Measurements from ENCODE around the gene PRELID3B. TPM values are rescaled to one million over a fixed set of nuclear protein-coding genes. Genes with fewer than 3 reads are reported as not detected.
"Not testable (repeated sequence)": the region's sequence is repeated elsewhere in the genome, so short reads cannot be mapped to it uniquely, and the experiment has no call there.

The PRELID3B gene
- polyA plus RNA-seq, 1 donor = 75.6 TPM

DNA sequence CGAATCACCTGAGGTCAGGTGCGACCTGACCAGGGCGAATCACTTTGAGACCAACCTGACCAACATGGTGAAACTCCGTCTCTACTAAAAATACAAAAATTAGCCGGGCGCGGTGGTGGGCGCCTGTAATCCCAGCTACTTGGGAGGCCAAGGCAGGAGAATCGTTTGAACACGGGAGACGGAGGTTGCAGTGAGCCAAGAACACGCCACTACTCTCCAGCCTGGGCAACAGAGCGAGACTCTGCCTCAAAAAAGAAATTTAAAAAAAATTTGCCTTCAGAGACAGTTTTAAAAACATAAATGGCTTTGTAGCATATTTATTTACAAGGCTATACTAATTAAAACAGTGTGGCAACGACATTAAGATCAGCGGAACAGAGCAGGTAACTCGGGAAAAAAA lies 1.1 kb downstream of the PRELID3B start:
- Histone ChIP-seq H3K4me1 (ENCODE audit: control insufficient read depth, insufficient read depth, low read length) (peaks cover 23% of the 10 kb centered on the region), H3K27ac (ENCODE audit: low read length) (peak overlapping the region; percentile 84), H3K4me3 (ENCODE audit: low read length) (peak overlapping the region; percentile 94), H3K36me3 (ENCODE audit: control insufficient read depth, insufficient read depth, low read length) (peaks cover 21% of the 10 kb centered on the region)
- 100% methylated on average over 2 of the region's 16 CpGs for WGBS (ENCODE audit: insufficient coverage, low lambda C conversion rate)
- DNase-seq; H3K27me3 ChIP-seq (ENCODE audit: control insufficient read depth, insufficient read depth, low read length); H3K9me3 ChIP-seq (ENCODE audit: control insufficient read depth, low read depth, low read length): not testable (repeated sequence)

DNA sequence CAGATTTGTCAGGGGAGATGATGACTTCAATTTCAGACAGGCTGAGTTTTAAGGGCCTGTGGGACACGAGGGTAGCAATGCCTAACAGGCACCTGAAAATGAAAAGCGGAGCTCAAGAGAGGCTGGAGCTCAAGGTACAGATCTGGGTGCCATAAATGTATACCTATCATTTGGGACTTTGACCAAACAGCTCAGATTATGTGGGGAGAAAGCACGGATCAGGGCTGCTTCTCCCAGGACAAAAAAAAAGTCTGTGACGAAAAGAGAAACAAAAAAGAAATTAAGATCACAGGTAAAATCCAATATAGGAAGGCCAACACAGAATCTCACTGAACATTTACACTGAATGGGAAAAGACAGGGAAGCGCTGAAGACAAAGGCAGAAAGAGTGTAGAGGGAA lies 1.9 kb downstream of the PRELID3B start:
- no peaks in the 10 kb centered on the region for H3K9me3 ChIP-seq (ENCODE audit: control insufficient read depth, low read depth, low read length)
- H3K27ac ChIP-seq (ENCODE audit: low read length) = peak overlapping the region; percentile 84
- no peaks in the 10 kb centered on the region for H3K27me3 ChIP-seq (ENCODE audit: control insufficient read depth, insufficient read depth, low read length)
- whole genome bisulfite sequencing (ENCODE audit: insufficient coverage, low lambda C conversion rate) = 25% methylated on average over 2 of the region's 5 CpGs
- peaks cover 23% of the 10 kb centered on the region for H3K4me1 ChIP-seq (ENCODE audit: control insufficient read depth, insufficient read depth, low read length)
- DNase-seq = peak; percentile 73 to 89
- H3K36me3 ChIP-seq (ENCODE audit: control insufficient read depth, insufficient read depth, low read length) = peaks cover 29% of the 10 kb centered on the region
- peak overlapping the region; percentile 94 for H3K4me3 ChIP-seq (ENCODE audit: low read length)

DNA sequence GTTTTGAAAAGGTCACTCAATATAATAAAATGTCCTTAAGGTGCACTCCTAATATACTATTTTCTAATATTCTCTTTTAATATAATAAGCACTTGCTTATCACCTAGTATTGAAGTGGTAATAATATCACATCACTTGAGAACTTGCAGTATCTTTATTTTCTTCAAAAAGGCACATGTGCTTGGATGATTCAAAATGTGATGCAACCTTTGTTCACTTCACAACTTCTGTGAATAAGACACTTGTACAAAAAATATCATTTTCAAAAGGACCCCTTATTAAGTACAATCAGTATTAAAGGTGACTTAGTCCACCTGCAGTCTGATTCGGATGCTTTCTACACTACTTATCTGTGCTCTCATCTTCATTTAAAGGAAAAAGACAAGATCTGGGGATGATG lies 3.4 kb downstream of the PRELID3B start:
- H3K27ac ChIP-seq (ENCODE audit: low read length) = no peak overlapping the region
- H3K9me3 ChIP-seq (ENCODE audit: control insufficient read depth, low read depth, low read length) = no peaks in the 10 kb centered on the region
- no peak for DNase-seq
- peaks cover 23% of the 10 kb centered on the region for H3K4me1 ChIP-seq (ENCODE audit: control insufficient read depth, insufficient read depth, low read length)
- peaks cover 42% of the 10 kb centered on the region for H3K36me3 ChIP-seq (ENCODE audit: control insufficient read depth, insufficient read depth, low read length)
- H3K27me3 ChIP-seq (ENCODE audit: control insufficient read depth, insufficient read depth, low read length) = no peaks in the 10 kb centered on the region
- H3K4me3 ChIP-seq (ENCODE audit: low read length) = no peak overlapping the region
- no CpG with 5 or more reads among the region's 1 CpG for WGBS (ENCODE audit: insufficient coverage, low lambda C conversion rate)

DNA sequence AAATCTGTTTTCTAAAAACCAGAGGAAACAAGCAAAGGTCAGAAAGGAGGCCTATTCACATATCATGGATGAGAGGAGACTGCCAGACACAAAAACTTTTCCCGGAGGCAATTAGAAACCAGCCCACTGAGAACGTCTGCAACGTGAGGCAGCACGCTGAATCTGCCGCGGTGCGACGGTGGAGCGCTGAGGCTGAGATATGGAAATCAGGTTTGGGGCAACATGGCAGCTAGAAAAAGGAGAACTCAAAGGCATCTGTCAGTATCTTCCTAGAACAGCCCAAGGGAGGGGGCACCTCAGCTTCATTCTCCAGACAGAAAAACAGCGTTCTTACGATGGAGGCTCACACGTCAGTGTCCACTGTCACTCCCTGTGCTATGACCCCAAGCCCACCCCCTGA lies 5.2 kb downstream of the PRELID3B start:
- Histone ChIP-seq H3K4me3 (ENCODE audit: low read length) (no peak overlapping the region), H3K9me3 (ENCODE audit: control insufficient read depth, low read depth, low read length) (no peaks in the 10 kb centered on the region), H3K27me3 (ENCODE audit: control insufficient read depth, insufficient read depth, low read length) (no peaks in the 10 kb centered on the region), H3K27ac (ENCODE audit: low read length) (no peak overlapping the region), H3K4me1 (ENCODE audit: control insufficient read depth, insufficient read depth, low read length) (peaks cover 22% of the 10 kb centered on the region), H3K36me3 (ENCODE audit: control insufficient read depth, insufficient read depth, low read length) (peaks cover 42% of the 10 kb centered on the region)
- DNase-seq = no peak
- whole genome bisulfite sequencing (ENCODE audit: insufficient coverage, low lambda C conversion rate) = no CpG with 5 or more reads among the region's 12 CpGs

DNA sequence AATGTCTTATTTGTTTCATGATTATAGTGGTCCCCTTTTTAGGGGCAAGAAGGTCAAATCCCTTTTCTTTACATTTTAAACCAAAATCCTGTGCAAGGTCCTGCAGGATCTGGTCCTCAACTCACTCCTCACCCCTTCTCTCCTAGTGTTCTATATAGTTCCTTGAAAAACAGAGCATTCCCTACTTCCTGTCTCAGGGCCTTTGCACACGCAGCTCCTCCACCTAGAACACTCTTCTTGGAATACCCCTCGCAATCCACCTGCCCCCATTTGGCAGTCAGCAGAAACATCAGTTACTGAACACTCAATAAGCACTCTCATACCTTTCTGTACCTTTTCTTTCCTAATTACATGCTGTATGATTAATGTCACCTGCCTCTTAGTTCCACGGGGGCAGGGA lies 7.2 kb downstream of the PRELID3B start:
- H3K4me1 ChIP-seq (ENCODE audit: control insufficient read depth, insufficient read depth, low read length) = peaks cover 14% of the 10 kb centered on the region
- DNase-seq = no peak
- no peak overlapping the region for H3K27ac ChIP-seq (ENCODE audit: low read length)
- H3K9me3 ChIP-seq (ENCODE audit: control insufficient read depth, low read depth, low read length) = no peaks in the 10 kb centered on the region
- no peaks in the 10 kb centered on the region for H3K27me3 ChIP-seq (ENCODE audit: control insufficient read depth, insufficient read depth, low read length)
- H3K4me3 ChIP-seq (ENCODE audit: low read length) = no peak overlapping the region
- WGBS (ENCODE audit: insufficient coverage, low lambda C conversion rate) = 100% methylated on average over 1 of the region's 3 CpGs
- H3K36me3 ChIP-seq (ENCODE audit: control insufficient read depth, insufficient read depth, low read length) = peaks cover 42% of the 10 kb centered on the region

DNA sequence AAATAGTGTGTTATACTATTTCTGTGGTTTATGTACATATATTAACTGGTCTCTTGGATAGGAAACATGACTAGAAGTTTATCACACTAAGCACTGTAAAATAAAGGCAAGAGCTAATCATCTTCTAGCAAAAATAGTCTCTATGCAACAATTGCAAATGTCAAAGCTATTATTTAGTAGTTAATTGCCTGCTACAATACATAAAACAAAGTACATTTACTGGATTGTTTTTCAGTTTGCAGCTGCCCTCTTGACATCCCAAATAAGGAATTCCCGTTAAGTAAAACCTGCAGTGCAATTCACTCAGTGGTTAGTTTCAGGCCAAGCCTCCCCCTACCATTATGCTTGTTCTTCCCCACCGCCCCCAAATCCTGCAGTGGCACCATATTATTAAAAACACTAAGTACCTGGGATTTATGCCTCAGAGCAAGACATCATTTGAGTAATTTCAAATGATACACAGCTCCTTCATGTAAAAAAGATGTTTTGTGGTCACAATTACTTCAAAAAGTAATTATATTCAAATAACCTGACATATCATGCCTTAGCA lies 8.9 kb downstream of the PRELID3B start:
- H3K27ac ChIP-seq (ENCODE audit: low read length) = no peak overlapping the region
- no peaks in the 10 kb centered on the region for H3K27me3 ChIP-seq (ENCODE audit: control insufficient read depth, insufficient read depth, low read length)
- H3K4me3 ChIP-seq (ENCODE audit: low read length) = no peak overlapping the region
- 80% methylated on average over 1 of the region's 2 CpGs for WGBS (ENCODE audit: insufficient coverage, low lambda C conversion rate)
- no peak for DNase-seq
- peaks cover 9% of the 10 kb centered on the region for H3K4me1 ChIP-seq (ENCODE audit: control insufficient read depth, insufficient read depth, low read length)
- no peaks in the 10 kb centered on the region for H3K9me3 ChIP-seq (ENCODE audit: control insufficient read depth, low read depth, low read length)
- peaks cover 49% of the 10 kb centered on the region for H3K36me3 ChIP-seq (ENCODE audit: control insufficient read depth, insufficient read depth, low read length)

DNA sequence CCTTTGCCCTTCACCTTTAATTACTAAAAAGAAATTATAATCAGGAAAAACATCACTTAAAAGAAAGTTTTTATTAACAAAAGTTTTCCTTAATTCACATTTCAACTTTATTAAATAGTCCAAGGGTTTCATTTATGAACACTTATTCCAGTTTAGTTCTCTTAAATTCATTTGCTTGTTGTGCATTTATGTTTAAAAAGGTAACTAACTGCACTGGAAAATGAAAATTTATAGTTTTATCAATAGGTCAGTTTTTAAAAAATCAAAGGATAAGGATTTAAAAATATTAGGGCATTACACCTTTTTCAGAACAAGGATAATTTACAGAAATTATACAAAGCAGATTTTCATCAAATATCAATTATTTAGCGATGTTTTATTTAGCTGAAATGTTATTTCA lies 9.5 kb downstream of the PRELID3B start:
- peak overlapping the region; percentile 68 for H3K4me3 ChIP-seq (ENCODE audit: low read length)
- no peaks in the 10 kb centered on the region for H3K9me3 ChIP-seq (ENCODE audit: control insufficient read depth, low read depth, low read length)
- WGBS (ENCODE audit: insufficient coverage, low lambda C conversion rate) = 90% methylated on average over 1 of the region's 1 CpG
- peak overlapping the region; percentile 84 for H3K27ac ChIP-seq (ENCODE audit: low read length)
- H3K4me1 ChIP-seq (ENCODE audit: control insufficient read depth, insufficient read depth, low read length) = peaks cover 9% of the 10 kb centered on the region
- no peak for DNase-seq
- H3K36me3 ChIP-seq (ENCODE audit: control insufficient read depth, insufficient read depth, low read length) = peaks cover 48% of the 10 kb centered on the region
- no peaks in the 10 kb centered on the region for H3K27me3 ChIP-seq (ENCODE audit: control insufficient read depth, insufficient read depth, low read length)

DNA sequence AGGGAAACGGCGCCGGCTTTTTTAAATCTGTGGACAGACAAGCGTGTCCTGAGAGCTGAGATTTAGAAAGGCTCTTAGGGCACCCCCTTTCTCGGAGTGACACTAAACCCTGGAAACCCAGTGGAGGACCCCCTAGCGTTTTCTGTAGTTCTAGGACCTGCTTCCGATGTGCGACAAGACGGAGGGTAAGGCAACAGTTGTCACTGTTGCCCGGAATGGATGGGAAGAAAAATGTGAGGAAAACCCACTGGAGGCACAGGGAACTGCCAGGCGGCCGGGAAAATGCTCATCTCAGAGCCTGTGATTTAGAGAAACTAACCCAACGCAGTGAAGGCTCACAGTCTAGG lies 9.9 kb downstream of the PRELID3B start:
- DNase-seq = no peak
- Histone ChIP-seq H3K27ac (ENCODE audit: low read length) (peak overlapping the region; percentile 84), H3K27me3 (ENCODE audit: control insufficient read depth, insufficient read depth, low read length) (no peaks in the 10 kb centered on the region), H3K4me3 (ENCODE audit: low read length) (peak overlapping the region; percentile 68), H3K9me3 (ENCODE audit: control insufficient read depth, low read depth, low read length) (no peaks in the 10 kb centered on the region), H3K4me1 (ENCODE audit: control insufficient read depth, insufficient read depth, low read length) (peaks cover 9% of the 10 kb centered on the region), H3K36me3 (ENCODE audit: control insufficient read depth, insufficient read depth, low read length) (peaks cover 47% of the 10 kb centered on the region)
- no CpG with 5 or more reads among the region's 13 CpGs for WGBS (ENCODE audit: insufficient coverage, low lambda C conversion rate)

DNA sequence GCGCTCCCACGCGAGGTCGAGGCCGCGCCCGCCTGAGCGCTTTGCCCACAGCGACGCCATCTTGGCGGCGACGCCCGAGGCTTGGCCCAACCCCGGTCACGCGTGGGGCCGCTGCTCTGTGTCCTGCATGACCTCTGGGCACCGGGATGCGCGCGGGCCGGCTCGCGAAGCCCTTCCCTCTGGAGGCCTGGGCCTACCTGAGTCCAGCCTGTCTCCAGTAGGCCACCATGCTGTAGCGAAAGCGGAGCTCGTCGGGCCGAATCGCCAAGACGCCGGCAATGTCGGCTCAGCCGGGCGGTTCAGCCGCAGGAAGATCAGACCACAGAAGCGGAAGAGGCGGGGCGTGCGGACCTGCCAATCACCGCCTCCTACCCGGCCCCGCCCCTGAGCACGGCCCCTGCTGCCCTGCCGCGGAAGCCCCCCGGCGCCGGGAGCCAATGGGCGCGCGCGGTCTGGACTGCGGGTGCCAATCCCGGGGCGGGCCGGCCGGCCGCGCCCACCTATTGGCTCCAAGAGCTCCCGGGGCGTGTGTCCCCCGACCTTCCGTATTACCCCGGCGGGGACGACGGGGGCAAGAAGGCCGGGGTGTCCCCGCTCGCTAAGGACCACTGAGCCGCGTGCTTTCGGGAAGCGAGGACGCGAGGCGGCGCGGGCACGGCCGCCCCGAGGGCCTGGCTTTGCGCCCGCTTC lies 10.4 kb downstream of the PRELID3B start, which contains the start of gene ATP5F1E:
Gene ATP5F1E, minus strand, starts transcription at position 313 of the 690 bp plus-strand sequence. Its CDS starts 84 bp downstream, at position 229.
- Histone ChIP-seq H3K9me3 (ENCODE audit: control insufficient read depth, low read depth, low read length) (no peaks in the 10 kb centered on the region), H3K27me3 (ENCODE audit: control insufficient read depth, insufficient read depth, low read length) (no peaks in the 10 kb centered on the region), H3K4me3 (ENCODE audit: low read length) (peak within 1 kb of the TSS; percentile 86), H3K36me3 (ENCODE audit: control insufficient read depth, insufficient read depth, low read length) (peaks cover 47% of the 10 kb centered on the region), H3K4me1 (ENCODE audit: control insufficient read depth, insufficient read depth, low read length) (peaks cover 9% of the 10 kb centered on the region), H3K27ac (ENCODE audit: low read length) (peak within 1 kb of the TSS; percentile 92)
- WGBS (ENCODE audit: insufficient coverage, low lambda C conversion rate) = no CpG with 5 or more reads among the region's 86 CpGs
- DNase-seq = peak; percentile 93 to 97

DNA sequence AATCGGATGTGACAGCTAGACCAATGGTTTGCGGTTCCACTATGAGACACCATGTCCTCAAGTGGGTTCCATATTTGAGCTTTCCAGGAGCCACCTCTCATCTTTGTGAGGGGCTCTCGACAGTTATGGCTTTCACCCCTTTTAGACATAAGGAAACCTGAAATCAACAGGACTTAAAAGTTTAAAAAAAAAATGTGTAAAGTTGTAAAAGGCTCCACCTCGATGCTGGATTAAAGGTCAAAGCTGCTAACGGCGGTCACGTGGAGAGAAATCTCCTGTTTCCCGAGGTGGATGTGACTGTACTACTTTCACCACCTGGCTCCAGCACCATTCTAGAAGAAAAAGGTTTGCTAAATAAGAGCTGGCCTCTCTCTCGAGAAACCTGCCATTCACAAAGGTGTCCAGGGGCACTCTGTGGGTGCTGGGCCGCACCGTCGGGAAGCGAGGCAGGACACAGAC lies 11.0 kb downstream of the PRELID3B start:
- Histone ChIP-seq H3K27ac (ENCODE audit: low read length) (peak overlapping the region; percentile 92), H3K4me1 (ENCODE audit: control insufficient read depth, insufficient read depth, low read length) (peaks cover 9% of the 10 kb centered on the region), H3K36me3 (ENCODE audit: control insufficient read depth, insufficient read depth, low read length) (peaks cover 46% of the 10 kb centered on the region), H3K4me3 (ENCODE audit: low read length) (peak overlapping the region; percentile 86), H3K27me3 (ENCODE audit: control insufficient read depth, insufficient read depth, low read length) (no peaks in the 10 kb centered on the region), H3K9me3 (ENCODE audit: control insufficient read depth, low read depth, low read length) (no peaks in the 10 kb centered on the region)
- no CpG with 5 or more reads among the region's 13 CpGs for WGBS (ENCODE audit: insufficient coverage, low lambda C conversion rate)
- peak in 1 of 2 donors; percentile 78 for DNase-seq

Data from large intestine (tissue), 3 donors.